KMS-11 (cell line): ENCODE measurements around the gene ZSCAN31.

ENCODE experiments used
- H2AFZ ChIP-seq: fragments of 200-600 bp; sonication (generic); 2 replicates; pipeline ENCODE4 v1.6.1; 2016; ENCODE audit warnings: antibody characterized with exemption, mixed run types, low read depth
- H3K27ac ChIP-seq: fragments of 200-600 bp; sonication (generic); 2 replicates; pipeline ENCODE4 v1.6.1; 2016; ENCODE audit warnings: mild to moderate bottlenecking, mixed run types
- H3K27me3 ChIP-seq: fragments of 200-600 bp; sonication (generic); 2 replicates; pipeline ENCODE4 v1.6.1; 2017; ENCODE audit warnings: mild to moderate bottlenecking, low read depth, mixed run types, moderate library complexity; ENCODE audit not compliant: insufficient read depth
- H3K36me3 ChIP-seq: fragments of 200-600 bp; sonication (generic); 2 replicates; pipeline ENCODE4 v1.6.1; 2017; ENCODE audit warnings: mild to moderate bottlenecking, mixed run types; ENCODE audit not compliant: insufficient read depth
- H3K4me1 ChIP-seq: fragments of 200-600 bp; sonication (generic); 2 replicates; pipeline ENCODE4 v1.6.1; 2016; ENCODE audit warnings: mild to moderate bottlenecking, low read depth, mixed run types; ENCODE audit not compliant: poor library complexity, severe bottlenecking
- H3K4me2 ChIP-seq: fragments of 200-600 bp; sonication (generic); 2 replicates; pipeline ENCODE4 v1.7.0; 2016; ENCODE audit warnings: mild to moderate bottlenecking, mixed run types
- H3K4me3 ChIP-seq: fragments of 200-600 bp; sonication (generic); IDR thresholded peaks from 2 replicates; pipeline ENCODE4 v1.6.1; 2017; ENCODE audit warnings: low read depth, low read length, mixed read lengths; ENCODE audit not compliant: insufficient read depth
- H3K79me2 ChIP-seq: fragments of 200-600 bp; sonication (generic); 2 replicates; pipeline ENCODE4 v1.6.1; 2016; ENCODE audit warnings: low read depth, mixed run types; ENCODE audit not compliant: insufficient read depth
- H3K9ac ChIP-seq: fragments of 200-600 bp; sonication (generic); 2 replicates; pipeline ENCODE4 v1.6.1; 2016; ENCODE audit warnings: mild to moderate bottlenecking, mixed run types
- H4K20me1 ChIP-seq: fragments of 200-600 bp; sonication (generic); 2 replicates; pipeline ENCODE4 v1.6.1; 2016; ENCODE audit warnings: mild to moderate bottlenecking, mixed run types; ENCODE audit not compliant: insufficient read depth
- CTCF ChIP-seq: fragments of 200-600 bp; sonication (generic); conservative IDR thresholded peaks from 2 replicates; pipeline ENCODE4 v1.6.1; 2017; ENCODE audit warnings: low read depth, mild to moderate bottlenecking, antibody characterized with exemption, low read length, moderate library complexity, mixed read lengths

Gene ZSCAN31

GRCh38 chr6:28291573-28291972 is 44.4 kb downstream of the ZSCAN31 start:
- no peak overlapping the region for H2AFZ ChIP-seq
- TF ChIP-seq CTCF: no peak
- H3K4me3 ChIP-seq: no peak overlapping the region
- H4K20me1 ChIP-seq: no peaks in the 10 kb centered on the region
- H3K9ac ChIP-seq: no peak overlapping the region
- H3K36me3 ChIP-seq: no peaks in the 10 kb centered on the region
- no peaks in the 10 kb centered on the region; the same call in 1 of the 2 replicates for H3K27me3 ChIP-seq
- H3K4me2 ChIP-seq: no peak overlapping the region
- H3K27ac ChIP-seq: no peak overlapping the region
- peaks cover 33% of the 10 kb centered on the region for H3K4me1 ChIP-seq
- H3K79me2 ChIP-seq: no peaks in the 10 kb centered on the region

- no peak overlapping the region for H3K4me2 ChIP-seq
- H3K9ac ChIP-seq: no peak overlapping the region
- H3K27me3 ChIP-seq: no peaks in the 10 kb centered on the region
- no peaks in the 10 kb centered on the region for H4K20me1 ChIP-seq
- no peak overlapping the region for H2AFZ ChIP-seq
- H3K4me3 ChIP-seq: no peak overlapping the region
- no peaks in the 10 kb centered on the region for H3K36me3 ChIP-seq
- no peaks in the 10 kb centered on the region for H3K4me1 ChIP-seq
- no peaks in the 10 kb centered on the region for H3K79me2 ChIP-seq
- no peak overlapping the region for H3K27ac ChIP-seq
- no peak for TF ChIP-seq CTCF
Measured at GRCh38 chr6:28282926-28283325, 53.0 kb downstream of the ZSCAN31 start.

- H3K4me1 ChIP-seq: no peaks in the 10 kb centered on the region
- peak within 1 kb of the TSS; percentile 50; the same call in 1 of the 2 replicates for H2AFZ ChIP-seq
- H3K4me3 ChIP-seq: no peak within 1 kb of the TSS
- no peak for TF ChIP-seq CTCF
- H4K20me1 ChIP-seq: no peaks in the 10 kb centered on the region
- H3K36me3 ChIP-seq: no peaks in the 10 kb centered on the region
- H3K27ac ChIP-seq: no peak within 1 kb of the TSS
- no peaks in the 10 kb centered on the region for H3K79me2 ChIP-seq
- no peak within 1 kb of the TSS; the same call in 1 of the 2 replicates for H3K9ac ChIP-seq
- H3K27me3 ChIP-seq: no peaks in the 10 kb centered on the region
- H3K4me2 ChIP-seq: peak within 1 kb of the TSS; percentile 10; the same call in 1 of the 2 replicates
Measured at GRCh38 chr6:28281288-28282064, 54.5 kb downstream of the ZSCAN31 start, which contains the start of gene PGBD1. Gene PGBD1, plus strand, starts transcription at chr6:28281572. Its CDS starts 2,242 bp downstream, at chr6:28283814.

- Histone ChIP-seq H2AFZ (peak overlapping the region; percentile 50; the same call in 1 of the 2 replicates), H3K79me2 (no peaks in the 10 kb centered on the region), H4K20me1 (no peaks in the 10 kb centered on the region), H3K9ac (no peak overlapping the region), H3K36me3 (no peaks in the 10 kb centered on the region), H3K4me1 (no peaks in the 10 kb centered on the region), H3K4me2 (no peak overlapping the region), H3K27me3 (no peaks in the 10 kb centered on the region), H3K27ac (no peak overlapping the region), H3K4me3 (no peak overlapping the region)
- TF ChIP-seq CTCF: no peak
Measured at GRCh38 chr6:28280595-28281287, 55.2 kb downstream of the ZSCAN31 start.
